Large intestine (tissue), 3 donors: ENCODE measurements around the gene SERPINB1. TPM values are rescaled to one million over a fixed set of nuclear protein-coding genes. Genes with fewer than 3 reads are reported as not detected.

Experiments
- DNase-seq, 2 donors: peaks; one replicate each; pipeline versions ENCODE4 v3.0.0 to v3.0.0-alpha.2; 2013
- H3K27ac ChIP-seq: one replicate; pipeline ENCODE4 v1.5.1; 2013; ENCODE audit warnings: low read length
- H3K27me3 ChIP-seq: 2 replicates; pipeline ENCODE4 v1.6.1; 2013; ENCODE audit warnings: low read length; ENCODE audit not compliant: control insufficient read depth, insufficient read depth
- H3K36me3 ChIP-seq: 2 replicates; pipeline ENCODE4 v1.6.1; 2013; ENCODE audit warnings: low read length; ENCODE audit not compliant: control insufficient read depth, insufficient read depth
- H3K4me1 ChIP-seq: one replicate; pipeline ENCODE4 v1.6.1; 2013; ENCODE audit warnings: low read length; ENCODE audit not compliant: control insufficient read depth, insufficient read depth
- H3K4me3 ChIP-seq: one replicate; pipeline ENCODE4 v1.5.1; 2013; ENCODE audit warnings: low read length
- H3K9me3 ChIP-seq: one replicate; pipeline ENCODE4 v1.6.1; 2013; ENCODE audit warnings: mild to moderate bottlenecking, low read depth, low read length, moderate library complexity; ENCODE audit not compliant: control insufficient read depth
- WGBS: methylation state at CpG from one replicate; pipeline ENCODE4 v1.1.5; 2013; ENCODE audit warnings: low lambda C conversion rate; ENCODE audit not compliant: insufficient coverage; 5-methylcytosine and 5-hydroxymethylcytosine counted together
- polyA plus RNA-seq: library from polyadenylated mRNA; unstranded; fragments of 120-200 nt; gene quantifications from one replicate; pipeline ENCODE4 v1.2.1, GENCODE V29; 2013

SERPINB1 gene
- polyA plus RNA-seq, 1 donor: 90.1 TPM

DNA sequence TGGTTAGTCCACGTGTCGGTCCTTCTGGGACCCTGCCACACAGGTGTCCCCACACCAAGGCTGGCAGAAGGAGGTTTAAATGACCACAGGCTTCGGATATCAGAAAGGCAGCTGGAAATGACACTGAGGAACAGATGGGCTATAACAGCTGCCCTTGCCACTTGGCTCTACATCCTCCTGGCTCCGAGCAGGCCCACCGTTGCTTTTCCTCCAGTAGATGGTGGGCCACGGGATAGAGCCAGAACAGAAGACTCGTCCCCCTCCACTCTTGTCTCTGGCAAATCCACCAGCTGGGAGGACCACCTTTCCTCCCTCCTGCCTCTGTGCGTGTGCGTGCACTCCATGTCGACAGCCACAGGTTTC lies 58.9 kb downstream of the SERPINB1 start:
- no peak for DNase-seq
- Histone ChIP-seq H3K27me3 (no peaks in the 10 kb centered on the region), H3K4me3 (no peak overlapping the region), H3K4me1 (peaks cover 11% of the 10 kb centered on the region), H3K36me3 (peaks cover 47% of the 10 kb centered on the region), H3K27ac (peak overlapping the region; percentile 34), H3K9me3 (no peaks in the 10 kb centered on the region)
- WGBS: no CpG with 5 or more reads among the region's 10 CpGs

DNA sequence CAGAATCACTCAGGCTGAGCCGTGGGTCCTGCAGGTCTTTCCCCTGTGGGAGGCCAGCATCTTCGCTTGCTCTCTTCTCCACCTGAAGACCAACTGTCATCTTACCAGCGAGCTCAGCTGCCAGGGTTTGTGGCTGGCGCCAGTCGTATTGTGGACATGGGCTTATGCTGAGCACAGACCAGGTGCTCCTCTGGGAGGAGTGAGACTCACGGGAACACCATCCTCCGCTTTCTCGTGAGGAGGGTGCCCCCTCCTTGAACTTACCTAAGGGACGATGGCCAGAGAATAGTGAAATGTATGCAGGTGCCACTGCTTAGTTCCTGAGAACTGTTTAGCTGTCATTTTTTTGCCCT lies 59.3 kb downstream of the SERPINB1 start:
- no peak for DNase-seq
- Histone ChIP-seq H3K4me1 (peaks cover 11% of the 10 kb centered on the region), H3K27me3 (no peaks in the 10 kb centered on the region), H3K4me3 (no peak overlapping the region), H3K36me3 (peaks cover 48% of the 10 kb centered on the region), H3K27ac (no peak overlapping the region), H3K9me3 (no peaks in the 10 kb centered on the region)
- no CpG with 5 or more reads among the region's 9 CpGs for WGBS

Other genes with a start within 250 kb of the SERPINB1 start
- 0.48 TPM for gene MYLK4, start 90.9 kb downstream of the SERPINB1 start, polyA plus RNA-seq
- 40.4 TPM for gene WRNIP1, start 76.5 kb downstream of the SERPINB1 start, polyA plus RNA-seq
- 13.8 TPM for gene SERPINB9, start 61.4 kb upstream of the SERPINB1 start, polyA plus RNA-seq
- gene SERPINB6, start 129.7 kb upstream of the SERPINB1 start, polyA plus RNA-seq: 279 TPM
- gene NQO2, start 158.0 kb upstream of the SERPINB1 start, polyA plus RNA-seq: 21.1 TPM
- 32.2 TPM for gene RIPK1, start 226.6 kb upstream of the SERPINB1 start, polyA plus RNA-seq